AG04450 (cell line): ENCODE results near the gene RNF217. TPM values are rescaled to one million over a fixed set of nuclear protein-coding genes. Genes with fewer than 3 reads are reported as not detected.
"Not testable (repeated sequence)": the region's sequence is repeated elsewhere in the genome, so short reads cannot be mapped to it uniquely, and the experiment has no call there.

ENCODE experiments used
- CTCF ChIA-PET: fragments of 300-600, 350-600 bp; formaldehyde crosslinking; extraction: SDS; loops from one replicate; lab custom pipeline; 2022; ENCODE audit warnings: antibody characterized with exemption, inconsistent platforms; lab: Charles Lee
- POLR2A ChIA-PET: fragments of 350-600 bp; formaldehyde crosslinking; extraction: SDS; loops from one replicate; lab custom pipeline; 2021; ENCODE audit warnings: antibody characterized with exemption, inconsistent platforms; lab: Yijun Ruan, JAX
- DNase-seq: peaks from one replicate; pipeline ENCODE4 v3.0.0-alpha.2; 2011; ENCODE audit warnings: low read depth, low spot score
- H3K27ac ChIP-seq: one replicate; pipeline ENCODE4 v1.5.1; 2012; ENCODE audit warnings: low read depth, low read length, control low read depth
- H3K27me3 ChIP-seq: one replicate; pipeline ENCODE4 v1.6.0; 2012; ENCODE audit warnings: low read length; ENCODE audit not compliant: control insufficient read depth, insufficient read depth
- H3K4me3 ChIP-seq: 2 replicates; pipeline ENCODE4 v1.5.1; 2011; ENCODE audit warnings: mild to moderate bottlenecking, low read depth, low read length, control low read depth
- H3K9me3 ChIP-seq: 2 replicates; pipeline ENCODE4 v1.5.1; 2012; ENCODE audit warnings: low read length; ENCODE audit not compliant: control insufficient read depth, insufficient read depth
- polyA plus RNA-seq: library from polyadenylated mRNA; depleted of rRNA; stranded (reverse); fragments of >200 nt; gene quantifications from 2 replicates; pipeline ENCODE4 v1.2.3, GENCODE V29; 2011
- TF ChIP-seq, protein P1 (sequence below): IDR thresholded peaks from 2 replicates; pipeline ENCODE4 v1.5.1; 2011; ENCODE audit warnings: low read depth, low read length, control low read depth, inconsistent platforms

Gene RNF217
- polyA plus RNA-seq, 1 experiment, result 24.6 TPM

DNA sequence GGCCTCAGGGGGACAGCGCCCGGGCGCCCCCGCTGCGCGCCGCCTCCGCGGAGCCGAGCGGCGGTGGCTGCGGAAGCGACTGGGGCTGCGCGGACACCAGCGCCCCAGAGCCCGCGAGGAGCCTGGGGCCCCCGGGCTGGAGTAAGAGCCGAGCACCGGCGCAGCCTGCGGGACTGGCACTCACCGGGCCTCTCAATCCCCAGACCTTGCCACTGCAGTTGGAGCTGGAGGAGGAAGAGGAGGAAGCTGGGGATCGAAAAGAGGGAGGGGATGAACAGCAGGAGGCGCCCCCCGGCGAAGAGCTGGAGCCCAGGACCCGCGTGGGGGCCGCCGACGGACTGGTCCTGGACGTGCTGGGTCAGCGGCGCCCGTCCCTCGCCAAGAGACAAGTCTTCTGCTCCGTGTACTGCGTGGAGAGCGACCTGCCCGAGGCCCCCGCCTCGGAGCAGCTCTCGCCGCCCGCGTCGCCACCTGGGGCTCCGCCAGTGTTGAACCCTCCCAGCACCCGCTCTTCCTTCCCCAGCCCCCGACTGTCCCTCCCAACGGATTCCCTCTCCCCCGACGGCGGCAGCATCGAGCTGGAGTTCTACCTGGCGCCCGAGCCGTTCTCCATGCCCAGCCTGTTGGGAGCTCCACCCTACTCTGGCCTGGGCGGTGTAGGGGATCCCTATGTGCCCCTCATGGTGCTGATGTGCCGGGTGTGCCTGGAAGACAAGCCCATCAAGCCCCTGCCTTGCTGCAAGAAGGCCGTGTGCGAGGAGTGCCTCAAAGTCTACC is 590 bp downstream of the RNF217 start:
- H3K9me3 ChIP-seq, result no peaks in the 10 kb centered on the region
- no peaks in the 10 kb centered on the region for H3K27me3 ChIP-seq
- H3K27ac ChIP-seq, result peak overlapping the region; percentile 97
- TF ChIP-seq, protein P1, sequence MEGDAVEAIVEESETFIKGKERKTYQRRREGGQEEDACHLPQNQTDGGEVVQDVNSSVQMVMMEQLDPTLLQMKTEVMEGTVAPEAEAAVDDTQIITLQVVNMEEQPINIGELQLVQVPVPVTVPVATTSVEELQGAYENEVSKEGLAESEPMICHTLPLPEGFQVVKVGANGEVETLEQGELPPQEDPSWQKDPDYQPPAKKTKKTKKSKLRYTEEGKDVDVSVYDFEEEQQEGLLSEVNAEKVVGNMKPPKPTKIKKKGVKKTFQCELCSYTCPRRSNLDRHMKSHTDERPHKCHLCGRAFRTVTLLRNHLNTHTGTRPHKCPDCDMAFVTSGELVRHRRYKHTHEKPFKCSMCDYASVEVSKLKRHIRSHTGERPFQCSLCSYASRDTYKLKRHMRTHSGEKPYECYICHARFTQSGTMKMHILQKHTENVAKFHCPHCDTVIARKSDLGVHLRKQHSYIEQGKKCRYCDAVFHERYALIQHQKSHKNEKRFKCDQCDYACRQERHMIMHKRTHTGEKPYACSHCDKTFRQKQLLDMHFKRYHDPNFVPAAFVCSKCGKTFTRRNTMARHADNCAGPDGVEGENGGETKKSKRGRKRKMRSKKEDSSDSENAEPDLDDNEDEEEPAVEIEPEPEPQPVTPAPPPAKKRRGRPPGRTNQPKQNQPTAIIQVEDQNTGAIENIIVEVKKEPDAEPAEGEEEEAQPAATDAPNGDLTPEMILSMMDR, result peak; percentile 8; the same call in 1 of the 2 replicates
- DNase-seq, result no peak
- CTCF ChIA-PET, result interaction anchor here (0.6 to 7.2 kb wide), 6 partner anchors 10 to 230 kb away, joined by 3 to 46 read pairs (median 4); partner anchors contain the start of gene TPD52L1
- peak overlapping the region; percentile 90 for H3K4me3 ChIP-seq
- POLR2A ChIA-PET, result interaction anchor here (0.6 to 2.0 kb wide), 7 partner anchors 12 to 339 kb away, joined by 3 to 11 read pairs (median 5); partner anchors contain the start of gene HDDC2

- Histone ChIP-seq H3K27ac (peak overlapping the region; percentile 97), H3K27me3 (no peaks in the 10 kb centered on the region), H3K4me3 (peak overlapping the region; percentile 90), H3K9me3 (no peaks in the 10 kb centered on the region)
- DNase-seq, result peak; percentile 56
- ChIA-PET CTCF (interaction anchor here (0.6 to 7.2 kb wide), 5 partner anchors 9 to 191 kb away, joined by 3 to 46 read pairs (median 3); partner anchors contain the start of gene TPD52L1), POLR2A (interaction anchor here (0.6 to 1.8 kb wide), 6 partner anchors 19 to 338 kb away, joined by 3 to 6 read pairs (median 5); partner anchors contain the start of gene HDDC2)
- TF ChIP-seq, protein P1, result no peak
Observed at GRCh38 chr6:124963416-124963785, 1.2 kb downstream of the RNF217 start.

DNA sequence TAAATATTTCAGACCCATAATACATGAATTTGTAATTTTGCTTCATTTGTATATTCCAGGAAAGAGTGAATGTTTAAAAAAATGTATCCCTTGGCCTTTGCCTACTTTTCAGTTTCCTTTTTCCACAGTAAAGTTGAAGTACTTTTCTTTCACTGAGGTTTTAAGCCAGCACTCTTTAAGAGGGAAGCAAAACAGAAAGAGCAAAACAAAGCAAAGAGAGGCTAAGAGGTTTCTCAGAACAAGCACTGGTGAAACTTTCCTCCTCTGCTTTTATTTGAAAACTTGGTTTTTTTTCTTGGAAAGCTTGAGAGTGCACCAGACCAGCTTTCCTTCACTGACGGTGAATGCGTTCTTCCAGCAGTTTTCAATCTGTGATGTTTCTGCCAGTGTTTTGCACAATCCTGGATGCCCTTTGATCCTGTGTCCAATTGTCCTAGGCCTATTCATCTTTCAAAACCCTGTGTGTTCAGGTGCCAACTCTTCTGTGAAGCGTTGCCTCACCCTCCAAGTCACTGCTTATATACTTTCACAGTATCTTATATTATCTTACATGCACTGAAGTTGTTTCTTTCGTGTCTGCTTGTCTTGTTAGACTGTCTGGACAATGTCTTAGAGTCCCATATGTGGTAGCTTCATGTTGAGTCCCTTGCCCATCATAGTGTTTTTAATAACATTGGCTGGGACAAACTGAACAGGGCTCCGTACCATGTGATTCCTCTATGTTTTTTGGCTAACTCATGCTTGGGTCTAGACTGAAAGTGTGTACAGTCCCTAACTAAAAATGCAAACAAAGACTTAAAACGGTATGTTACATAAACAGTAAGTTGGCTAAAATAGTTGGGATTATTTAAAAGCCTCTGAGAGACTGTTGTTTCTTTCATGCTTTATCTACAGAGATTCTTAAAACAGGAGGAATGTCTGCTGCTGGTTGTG is 1.9 kb downstream of the RNF217 start:
- POLR2A ChIA-PET, result interaction anchor here (0.6 to 1.8 kb wide), 6 partner anchors 18 to 338 kb away, joined by 3 to 6 read pairs (median 5); partner anchors contain the start of gene HDDC2
- CTCF ChIA-PET, result interaction anchor here (0.6 to 7.2 kb wide), 5 partner anchors 9 to 190 kb away, joined by 3 to 46 read pairs (median 3); partner anchors contain the start of gene TPD52L1
- no peaks in the 10 kb centered on the region for H3K27me3 ChIP-seq

GRCh38 chr6:124964764-124965105 is 2.5 kb downstream of the RNF217 start:
- no peaks in the 10 kb centered on the region for H3K27me3 ChIP-seq
- TF ChIP-seq, protein P1, result no peak
- peak overlapping the region; percentile 97 for H3K27ac ChIP-seq
- ChIA-PET POLR2A (no interaction called here), CTCF (interaction anchor here (1.0 to 7.2 kb wide), 2 partner anchors 94 to 149 kb away, joined by 3 to 46 read pairs; no protein-coding TSS in a partner anchor)
- H3K9me3 ChIP-seq, result no peaks in the 10 kb centered on the region
- H3K4me3 ChIP-seq, result peak overlapping the region; percentile 90
- DNase-seq, result no peak

More for the DNA sequence above, 1.9 kb downstream of the RNF217 start:
- Histone ChIP-seq H3K9me3 (no peaks in the 10 kb centered on the region), H3K4me3 (peak overlapping the region; percentile 90), H3K27ac (peak overlapping the region; percentile 97)
- DNase-seq, result no peak
- TF ChIP-seq, protein P1, result no peak

DNA sequence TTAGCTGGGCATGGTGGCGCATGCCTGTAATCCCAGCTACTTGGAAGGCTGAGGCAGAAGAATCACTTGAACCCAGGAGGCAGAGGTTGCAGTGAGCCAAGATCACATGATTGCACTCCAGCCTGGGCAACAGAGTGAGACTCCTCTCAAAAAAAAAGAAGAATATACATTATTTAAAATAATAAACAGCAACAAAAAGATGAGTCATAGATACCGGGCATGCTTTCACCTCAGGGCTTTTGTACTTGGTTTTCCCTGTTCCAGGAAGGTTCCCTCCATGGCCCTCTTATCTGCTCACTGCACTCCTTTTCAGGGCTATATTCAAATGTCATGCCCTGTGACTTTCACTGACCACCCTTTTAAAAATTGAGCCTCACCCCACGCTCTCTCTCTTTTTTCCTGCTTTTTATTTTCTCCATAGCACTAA is 3.2 kb downstream of the RNF217 start:
- DNase-seq, H3K27me3 ChIP-seq, H3K9me3 ChIP-seq, H3K27ac ChIP-seq, POLR2A ChIA-PET: not testable (repeated sequence)
- CTCF ChIA-PET, result interaction anchor here (7.2 kb wide), 1 partner anchor 149 kb away, joined by 46 read pairs; no protein-coding TSS in a partner anchor
- H3K4me3 ChIP-seq, result peak overlapping the region; percentile 45
